Activated T-cell treated with anti-CD3 and anti-CD28 coated beads, Interleukin-2, amount 50 U/mL, for 4 hours (primary cell): ENCODE data around the gene NME8. TPM values are rescaled to one million over a fixed set of nuclear protein-coding genes. Genes with fewer than 3 reads are reported as not detected.

Experiments used
- ATAC-seq, 2 donors: fragments of 200-7000 bp; cut with Tn5 transposase; one replicate each; pipeline ENCODE4 v1.10.0; 2021
- DNase-seq: peaks from one replicate; pipeline ENCODE4 v3.0.0-alpha.2; 2020
- H3K27me3 Mint-ChIP-seq: one replicate; pipeline ENCODE4 v1.8.0; 2021; ENCODE audit warnings: low read depth, mixed read lengths
- H3K36me3 Mint-ChIP-seq: one replicate; pipeline ENCODE4 v1.8.0; 2022; ENCODE audit warnings: mixed read lengths; ENCODE audit not compliant: insufficient read depth
- H3K4me1 Mint-ChIP-seq: one replicate; pipeline ENCODE4 v1.8.0; 2021; ENCODE audit warnings: low read depth, mixed read lengths
- H3K4me3 Mint-ChIP-seq: one replicate; pipeline ENCODE4 v1.8.0; 2021; ENCODE audit warnings: mild to moderate bottlenecking, moderate library complexity, mixed read lengths
- H3K9me3 Mint-ChIP-seq: one replicate; pipeline ENCODE4 v1.8.0; 2021; ENCODE audit warnings: mixed read lengths
- total RNA-seq, 3 donors: library from RNA; stranded (reverse); gene quantifications; one replicate each; pipeline ENCODE4 v1.2.1, GENCODE V29; 2021

Gene NME8
- total RNA-seq, 3 donors from 2014 or later: not detected

GRCh38 chr7:37916673-37917660, 68.6 kb downstream of the NME8 start, which contains the start of gene SFRP4:
SFRP4 (minus strand) TSS chr7:37916817; CDS start chr7:37916537, 280 bp downstream.
- ATAC-seq (no peak), DNase-seq (no peak)
- Mint-ChIP-seq H3K27me3 (peaks cover 75% of the 10 kb centered on the region), H3K4me3 (no peak within 1 kb of the TSS), H3K4me1 (peaks cover 15% of the 10 kb centered on the region), H3K36me3 (no peaks in the 10 kb centered on the region), H3K9me3 (no peaks in the 10 kb centered on the region)

GRCh38 chr7:37918526-37918925, 70.1 kb downstream of the NME8 start:
- no peaks in the 10 kb centered on the region for H3K9me3 Mint-ChIP-seq
- no peaks in the 10 kb centered on the region for H3K36me3 Mint-ChIP-seq
- peaks cover 15% of the 10 kb centered on the region for H3K4me1 Mint-ChIP-seq
- no peak overlapping the region for H3K4me3 Mint-ChIP-seq
- DNase-seq (no peak), ATAC-seq (no peak)
- peaks cover 77% of the 10 kb centered on the region for H3K27me3 Mint-ChIP-seq

- peak within 1 kb of the TSS; percentile 69 for H3K4me3 Mint-ChIP-seq
- no peaks in the 10 kb centered on the region for H3K36me3 Mint-ChIP-seq
- DNase-seq: no peak
- peaks cover 15% of the 10 kb centered on the region for H3K4me1 Mint-ChIP-seq
- H3K9me3 Mint-ChIP-seq: no peaks in the 10 kb centered on the region
- peaks cover 63% of the 10 kb centered on the region for H3K27me3 Mint-ChIP-seq
- ATAC-seq: peak; percentile 55 to 69
Measured at GRCh38 chr7:37920305-37920848, 72.0 kb downstream of the NME8 start, which contains the start of gene EPDR1. EPDR1 (plus strand) TSS chr7:37920640; CDS start chr7:37920940, 300 bp downstream.

- H3K4me1 Mint-ChIP-seq: peaks cover 13% of the 10 kb centered on the region
- ATAC-seq: peak; percentile 62
- H3K27me3 Mint-ChIP-seq: peaks cover 57% of the 10 kb centered on the region
- H3K4me3 Mint-ChIP-seq: peak overlapping the region; percentile 69
- H3K9me3 Mint-ChIP-seq: peaks cover 4% of the 10 kb centered on the region
- no peak for DNase-seq
- H3K36me3 Mint-ChIP-seq: no peaks in the 10 kb centered on the region
Measured at GRCh38 chr7:37920849-37921805, 72.7 kb downstream of the NME8 start.

GRCh38 chr7:37921876-37922275, 73.5 kb downstream of the NME8 start:
- DNase-seq (no peak), ATAC-seq (no peak)
- peaks cover 11% of the 10 kb centered on the region for H3K4me1 Mint-ChIP-seq
- H3K36me3 Mint-ChIP-seq: no peaks in the 10 kb centered on the region
- peaks cover 53% of the 10 kb centered on the region for H3K27me3 Mint-ChIP-seq
- H3K9me3 Mint-ChIP-seq: peaks cover 9% of the 10 kb centered on the region
- H3K4me3 Mint-ChIP-seq: no peak overlapping the region

- Mint-ChIP-seq H3K4me3 (no peak overlapping the region), H3K4me1 (peaks cover 3% of the 10 kb centered on the region), H3K9me3 (peaks cover 9% of the 10 kb centered on the region), H3K27me3 (peaks cover 34% of the 10 kb centered on the region), H3K36me3 (no peaks in the 10 kb centered on the region)
- DNase-seq (no peak), ATAC-seq (no peak)
Measured at GRCh38 chr7:37923996-37924395, 75.6 kb downstream of the NME8 start.

- Mint-ChIP-seq H3K4me1 (peaks cover 3% of the 10 kb centered on the region), H3K9me3 (peaks cover 9% of the 10 kb centered on the region), H3K36me3 (no peaks in the 10 kb centered on the region), H3K27me3 (peaks cover 29% of the 10 kb centered on the region), H3K4me3 (no peak overlapping the region)
- DNase-seq (no peak), ATAC-seq (no peak)
Measured at GRCh38 chr7:37924491-37925041, 76.2 kb downstream of the NME8 start.

GRCh38 chr7:37925620-37926019, 77.2 kb downstream of the NME8 start:
- Mint-ChIP-seq H3K4me1 (no peaks in the 10 kb centered on the region), H3K36me3 (no peaks in the 10 kb centered on the region), H3K9me3 (peaks cover 9% of the 10 kb centered on the region), H3K4me3 (no peak overlapping the region), H3K27me3 (peaks cover 19% of the 10 kb centered on the region)
- no peak for ATAC-seq
- no peak for DNase-seq

GRCh38 chr7:37927773-37928444, 79.5 kb downstream of the NME8 start:
- Mint-ChIP-seq H3K27me3 (peaks cover 8% of the 10 kb centered on the region), H3K4me3 (no peak overlapping the region)

GRCh38 chr7:37928878-37929277, 80.5 kb downstream of the NME8 start:
- H3K27me3 Mint-ChIP-seq: peaks cover 1% of the 10 kb centered on the region
- DNase-seq (no peak), ATAC-seq (no peak)
- H3K4me3 Mint-ChIP-seq: no peak overlapping the region
- peaks cover 9% of the 10 kb centered on the region for H3K9me3 Mint-ChIP-seq
- no peaks in the 10 kb centered on the region for H3K4me1 Mint-ChIP-seq
- no peaks in the 10 kb centered on the region for H3K36me3 Mint-ChIP-seq

More at GRCh38 chr7:37927773-37928444, 79.5 kb downstream of the NME8 start:
- ATAC-seq (no peak), DNase-seq (no peak)
- H3K4me1 Mint-ChIP-seq: no peaks in the 10 kb centered on the region
- no peaks in the 10 kb centered on the region for H3K36me3 Mint-ChIP-seq
- H3K9me3 Mint-ChIP-seq: peaks cover 9% of the 10 kb centered on the region

GRCh38 chr7:37930226-37930948, 82.0 kb downstream of the NME8 start:
- Mint-ChIP-seq H3K27me3 (peaks cover 4% of the 10 kb centered on the region), H3K9me3 (peaks cover 9% of the 10 kb centered on the region), H3K36me3 (no peaks in the 10 kb centered on the region), H3K4me1 (no peaks in the 10 kb centered on the region), H3K4me3 (no peak overlapping the region)
- no peak for DNase-seq
- ATAC-seq: no peak

- peaks cover 11% of the 10 kb centered on the region for H3K9me3 Mint-ChIP-seq
- no peak overlapping the region for H3K4me3 Mint-ChIP-seq
- H3K27me3 Mint-ChIP-seq: peaks cover 4% of the 10 kb centered on the region
- DNase-seq: no peak
- ATAC-seq: no peak
- no peaks in the 10 kb centered on the region for H3K4me1 Mint-ChIP-seq
- H3K36me3 Mint-ChIP-seq: no peaks in the 10 kb centered on the region
Measured at GRCh38 chr7:37932543-37932942, 84.1 kb downstream of the NME8 start.
